ENCODE results near the gene HHLA2. TPM values are rescaled to one million over a fixed set of nuclear protein-coding genes. Genes with fewer than 3 reads are reported as not detected.
A peak's percentile ranks its signal among the peaks of the same experiment; 100 is the strongest.
"Not testable (repeated sequence)": the region's sequence is repeated elsewhere in the genome, so short reads cannot be mapped to it uniquely, and the experiment has no call there.

HHLA2 gene
- total and polyA plus RNA-seq, 8 donors: 0.23 to 2.8 (median 0.95) TPM

- H3K27ac ChIP-seq: no peak overlapping the region
- no peaks in the 10 kb centered on the region for H3K4me1 ChIP-seq
- no peak overlapping the region for H3K4me3 ChIP-seq
- TF ChIP-seq CTCF (IDR thresholded peaks at IDR 0.05): no peak
- ATAC-seq (no peak), DNase-seq (no peak), FAIRE-seq (no peak)
- intact Hi-C loops (cut with DNase I): no loop called here
- no peaks in the 10 kb centered on the region for H3K36me3 ChIP-seq
- no peaks in the 10 kb centered on the region for H3K27me3 ChIP-seq
- no peaks in the 10 kb centered on the region for H3K9me3 ChIP-seq
These were observed 41.2 kb upstream of the HHLA2 start for GRCh38 chr3:108255131-108255530.

- H3K9me3 ChIP-seq; H3K4me1 ChIP-seq; H3K27ac ChIP-seq; H3K4me3 ChIP-seq; H3K27me3 ChIP-seq; ATAC-seq; intact Hi-C loops (cut with DNase I); DNase-seq; H3K36me3 ChIP-seq: not testable (repeated sequence)
- FAIRE-seq: peak; percentile 41
- WGBS, 2 donors: 81 to 82% methylated on average over 5 of the region's 5 CpGs
These were observed 31.6 kb upstream of the HHLA2 start for GRCh38 chr3:108264534-108265298.

GRCh38 chr3:108268235-108268634 is 28.1 kb upstream of the HHLA2 start:
- H3K27me3 ChIP-seq; H3K4me1 ChIP-seq; DNase-seq; FAIRE-seq; H3K27ac ChIP-seq; ATAC-seq; H3K9me3 ChIP-seq; H3K36me3 ChIP-seq; intact Hi-C loops (cut with DNase I); H3K4me3 ChIP-seq: not testable (repeated sequence)
- 92 to 97% methylated on average over 3 of the region's 3 CpGs for WGBS, 2 donors

- no peak for TF ChIP-seq CTCF (IDR thresholded peaks at IDR 0.05)
- WGBS, 2 donors: 67 to 80% methylated on average over 2 of the region's 2 CpGs
- Histone ChIP-seq H3K4me1 (no peaks in the 10 kb centered on the region), H3K4me3 (no peak overlapping the region), H3K27ac (no peak overlapping the region), H3K36me3 (no peaks in the 10 kb centered on the region), H3K27me3 (no peaks in the 10 kb centered on the region), H3K9me3 (no peaks in the 10 kb centered on the region)
- DNase-seq (no peak), ATAC-seq (no peak), FAIRE-seq (no peak)
- intact Hi-C loops (cut with DNase I): no loop called here
These were observed 24.7 kb upstream of the HHLA2 start for GRCh38 chr3:108271626-108272025.

- WGBS, 2 donors: 77 to 86% methylated on average over 4 of the region's 4 CpGs
- H3K4me1 ChIP-seq; H3K4me3 ChIP-seq; H3K9me3 ChIP-seq; H3K27me3 ChIP-seq; H3K27ac ChIP-seq; DNase-seq; FAIRE-seq; intact Hi-C loops (cut with DNase I); H3K36me3 ChIP-seq; ATAC-seq: not testable (repeated sequence)
These were observed 17.3 kb upstream of the HHLA2 start for GRCh38 chr3:108279066-108279465.

GRCh38 chr3:108280476-108280875 is 15.9 kb upstream of the HHLA2 start:
- intact Hi-C loops (cut with DNase I): no loop called here
- DNase-seq (no peak), FAIRE-seq (no peak), ATAC-seq (no peak)
- H3K36me3 ChIP-seq: no peaks in the 10 kb centered on the region
- no peak overlapping the region for H3K27ac ChIP-seq
- H3K9me3 ChIP-seq: no peaks in the 10 kb centered on the region
- no peak overlapping the region for H3K4me3 ChIP-seq
- no peak for TF ChIP-seq CTCF (IDR thresholded peaks at IDR 0.05)
- H3K4me1 ChIP-seq: no peaks in the 10 kb centered on the region
- H3K27me3 ChIP-seq: no peaks in the 10 kb centered on the region
